HEK293T (cell line): ENCODE data around the gene SRPK1.
A peak's percentile ranks its signal among the peaks of the same experiment; 100 is the strongest.
"Not testable (repeated sequence)": the region's sequence is repeated elsewhere in the genome, so short reads cannot be mapped to it uniquely, and the experiment has no call there.

ENCODE experiments used
- CTCF ChIA-PET: fragments of 350-600 bp; formaldehyde crosslinking; extraction: SDS; loops from one replicate; lab custom pipeline; 2021; ENCODE audit warnings: antibody characterized with exemption, inconsistent platforms; lab: Yijun Ruan, JAX
- POLR2A ChIA-PET: fragments of 350-600 bp; formaldehyde crosslinking; extraction: SDS; loops from one replicate; lab custom pipeline; 2020; ENCODE audit warnings: antibody characterized with exemption, inconsistent platforms; lab: Yijun Ruan, JAX
- DNase-seq: peaks from one replicate; pipeline ENCODE4 v3.0.0; 2012; ENCODE audit warnings: mixed read lengths; ENCODE audit errors: extremely low spot score
- ARNT ChIP-seq: fragments of 450-650 bp; IDR thresholded peaks from 2 replicates; pipeline ENCODE4 v1.6.1; 2017; ENCODE audit warnings: mild to moderate bottlenecking
- BHLHE40 ChIP-seq: fragments of 450-650 bp; IDR thresholded peaks from 2 replicates; pipeline ENCODE4 v1.6.1; 2016; ENCODE audit warnings: mild to moderate bottlenecking, moderate library complexity, borderline replicate concordance
- CTBP1 ChIP-seq: fragments of 450-650 bp; IDR thresholded peaks from 2 replicates; pipeline ENCODE4 v1.6.1; 2016; ENCODE audit warnings: borderline replicate concordance
- ELF4 ChIP-seq: fragments of 450-650 bp; IDR thresholded peaks from 2 replicates; pipeline ENCODE4 v1.6.1; 2017; ENCODE audit warnings: antibody characterized with exemption
- FOXA1 ChIP-seq: fragments of 450-650 bp; IDR thresholded peaks from 2 replicates; pipeline ENCODE4 v1.6.1; 2016; ENCODE audit warnings: mild to moderate bottlenecking
- FOXK2 ChIP-seq: fragments of 450-650 bp; IDR thresholded peaks from 2 replicates; pipeline ENCODE4 v1.6.1; 2016; ENCODE audit warnings: mild to moderate bottlenecking
- FOXM1 ChIP-seq: fragments of 450-650 bp; IDR thresholded peaks from 2 replicates; pipeline ENCODE4 v1.6.1; 2017; ENCODE audit warnings: mild to moderate bottlenecking, borderline replicate concordance
- HDGF ChIP-seq: fragments of 450-650 bp; IDR thresholded peaks from 2 replicates; pipeline ENCODE4 v1.6.1; 2017; ENCODE audit warnings: antibody characterized with exemption, borderline replicate concordance
- L3MBTL2 ChIP-seq: fragments of 450-650 bp; conservative IDR thresholded peaks from 2 replicates; pipeline ENCODE4 v1.6.1; 2016; ENCODE audit warnings: mild to moderate bottlenecking
- LEF1 ChIP-seq: fragments of 450-650 bp; IDR thresholded peaks from 2 replicates; pipeline ENCODE4 v1.6.1; 2017; ENCODE audit warnings: mild to moderate bottlenecking, borderline replicate concordance
- NFRKB ChIP-seq: fragments of 450-650 bp; IDR thresholded peaks from 2 replicates; pipeline ENCODE4 v1.6.1; 2016; ENCODE audit warnings: mild to moderate bottlenecking, moderate library complexity
- PKNOX1 ChIP-seq: fragments of 450-650 bp; IDR thresholded peaks from 2 replicates; pipeline ENCODE4 v1.6.1; 2016
- SP1 ChIP-seq: fragments of 450-650 bp; IDR thresholded peaks from 2 replicates; pipeline ENCODE4 v1.6.1; 2017
- SUZ12 ChIP-seq: fragments of 450-650 bp; IDR thresholded peaks from 2 replicates; pipeline ENCODE4 v1.6.1; 2016; ENCODE audit warnings: mild to moderate bottlenecking
- TARDBP ChIP-seq: fragments of 450-650 bp; IDR thresholded peaks from 2 replicates; pipeline ENCODE4 v1.6.1; 2016
- ZNF384 ChIP-seq: fragments of 450-650 bp; IDR thresholded peaks from 2 replicates; pipeline ENCODE4 v1.6.1; 2016

The SRPK1 gene

DNA sequence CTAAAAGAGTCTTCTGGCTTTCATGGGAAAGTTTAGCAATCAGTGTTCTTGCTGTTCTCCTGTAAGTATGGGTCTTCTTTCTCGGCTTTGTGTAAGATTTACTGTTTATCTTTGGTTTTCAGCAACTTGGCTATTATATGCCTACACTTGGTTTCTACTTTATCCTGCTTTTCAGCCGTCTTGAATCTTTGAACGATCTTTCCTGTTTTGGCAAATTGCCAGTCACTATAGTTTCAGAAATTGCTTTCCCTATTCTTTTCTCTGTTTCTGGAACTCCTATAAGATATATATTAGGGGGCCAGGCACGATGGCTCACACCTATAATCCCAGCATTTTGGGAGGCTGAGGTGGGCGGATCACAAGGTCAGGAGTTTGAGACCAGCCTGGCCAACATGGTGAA lies 14.6 kb upstream of the SRPK1 start:
- TF ChIP-seq TARDBP = no peak
- TF ChIP-seq HDGF = no peak
- no peak for TF ChIP-seq ZNF384
- TF ChIP-seq SUZ12 = no peak
- no peak for TF ChIP-seq ARNT
- TF ChIP-seq NFRKB = no peak
- TF ChIP-seq CTBP1 = no peak
- TF ChIP-seq ELF4 = no peak
- no peak for TF ChIP-seq BHLHE40
- no peak for TF ChIP-seq PKNOX1
- TF ChIP-seq L3MBTL2 = no peak
- no peak for TF ChIP-seq LEF1
- no peak for DNase-seq
- ChIA-PET POLR2A (interaction anchor here (1.4 kb wide), 1 partner anchor 12 kb away, joined by 3 read pairs; no protein-coding TSS in a partner anchor), CTCF (no interaction called here)

- ChIA-PET POLR2A (interaction anchor here (0.6 to 1.4 kb wide), 2 partner anchors 11 to 716 kb away, joined by 3 read pairs; no protein-coding TSS in a partner anchor), CTCF (no interaction called here)
- no peak for TF ChIP-seq CTBP1
- TF ChIP-seq ZNF384 = no peak
- TF ChIP-seq LEF1 = no peak
- no peak for TF ChIP-seq FOXK2
- no peak for TF ChIP-seq L3MBTL2
- no peak for TF ChIP-seq NFRKB
- DNase-seq = no peak
Observed at GRCh38 chr6:35933844-35934243, 12.9 kb upstream of the SRPK1 start.

GRCh38 chr6:35931873-35932272 lies 11.0 kb upstream of the SRPK1 start:
- DNase-seq, POLR2A ChIA-PET, CTCF ChIA-PET: not testable (repeated sequence)

- CTCF ChIA-PET = no interaction called here
- no peak for DNase-seq
Observed at GRCh38 chr6:35931120-35931561, 10.2 kb upstream of the SRPK1 start.

DNA sequence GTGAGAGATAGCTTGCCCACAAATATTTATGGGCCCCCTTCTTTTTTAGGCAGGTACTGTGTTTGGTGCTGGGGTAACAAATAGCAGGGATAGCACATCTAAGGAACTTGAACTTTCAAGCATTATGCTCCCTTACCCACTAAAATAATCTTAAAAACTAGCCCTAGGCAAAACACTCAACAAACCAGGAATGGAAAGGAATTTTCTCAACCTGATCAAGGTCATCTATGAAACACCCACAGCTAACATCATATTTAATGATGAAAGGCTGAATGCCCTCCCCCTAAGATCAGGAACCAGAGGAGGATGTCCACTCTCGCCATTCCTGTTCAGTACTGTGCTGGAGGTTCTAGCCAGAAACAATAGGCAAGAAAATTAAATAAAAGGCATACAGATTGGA lies 8.7 kb upstream of the SRPK1 start:
- DNase-seq = no peak
- no peak for TF ChIP-seq SP1
- no peak for TF ChIP-seq FOXA1
- no peak for TF ChIP-seq FOXK2
- TF ChIP-seq BHLHE40 = no peak
- TF ChIP-seq HDGF = no peak
- TF ChIP-seq TARDBP = no peak

More at GRCh38 chr6:35931120-35931561, 10.2 kb upstream of the SRPK1 start:
- POLR2A ChIA-PET = interaction anchor here (1.5 kb wide), 1 partner anchor 9 kb away, joined by 5 read pairs; no protein-coding TSS in a partner anchor
- no peak for TF ChIP-seq ELF4
- TF ChIP-seq LEF1 = no peak
- no peak for TF ChIP-seq BHLHE40
- TF ChIP-seq TARDBP = no peak
- no peak for TF ChIP-seq CTBP1
- TF ChIP-seq HDGF = no peak
- TF ChIP-seq ARNT = no peak
- no peak for TF ChIP-seq SUZ12
- no peak for TF ChIP-seq SP1

GRCh38 chr6:35926509-35927215 lies 5.8 kb upstream of the SRPK1 start:
- no peak for TF ChIP-seq NFRKB
- TF ChIP-seq ZNF384 = peak; percentile 49; the same call in 1 of the 2 replicates
- TF ChIP-seq HDGF = no peak
- no peak for TF ChIP-seq ELF4
- no peak for TF ChIP-seq BHLHE40
- peak; percentile 80 for TF ChIP-seq PKNOX1
- no peak for TF ChIP-seq TARDBP
- ChIA-PET POLR2A (no interaction called here), CTCF (interaction anchor here (0.7 kb wide), 1 partner anchor 30 kb away, joined by 9 read pairs; no protein-coding TSS in a partner anchor)
- DNase-seq = no peak

More for the DNA sequence above, 8.7 kb upstream of the SRPK1 start:
- ChIA-PET POLR2A (interaction anchor here (1.5 kb wide), 1 partner anchor 8 kb away, joined by 5 read pairs; no protein-coding TSS in a partner anchor), CTCF (no interaction called here)

GRCh38 chr6:35925961-35926360 lies 5.1 kb upstream of the SRPK1 start:
- ChIA-PET POLR2A (no interaction called here), CTCF (no interaction called here)
- no peak for DNase-seq
- TF ChIP-seq ZNF384 (no peak), TARDBP (no peak), ELF4 (no peak), ARNT (no peak), HDGF (no peak), LEF1 (no peak), CTBP1 (no peak), FOXK2 (no peak), FOXM1 (no peak)
